Measurements from ENCODE around the gene CLSTN2.

DNA sequence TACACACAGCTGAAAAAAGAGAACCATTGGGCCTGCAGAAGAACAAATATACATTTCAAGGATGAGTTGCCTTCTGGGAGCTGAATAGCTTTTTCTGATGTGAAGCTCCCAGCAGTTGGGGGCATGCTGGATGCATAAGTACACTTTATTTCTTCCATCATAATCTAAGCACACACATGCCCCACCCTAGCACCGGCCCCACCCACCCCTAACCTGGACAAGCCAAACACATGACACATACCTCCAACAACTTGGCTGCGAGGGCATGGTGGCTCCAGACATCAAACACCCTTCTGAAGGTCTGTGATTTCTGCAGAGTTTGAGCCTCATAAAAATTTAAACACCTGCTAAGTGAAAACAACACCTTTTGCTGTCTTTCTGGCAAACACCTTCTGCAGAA lies 435.7 kb downstream of the CLSTN2 start:
- TF ChIP-seq POLR2A (IDR thresholded peaks at IDR 0.05; ENCODE audit: control extremely low read depth in 1 of 2, low read depth in 2 of 2, low read length in 2 of 2) (no peak), CHD2 (IDR thresholded peaks at IDR 0.05; ENCODE audit: low read length) (no peak), MAX (IDR thresholded peaks at IDR 0.05) (no peak), GABPA (IDR thresholded peaks at IDR 0.05; ENCODE audit: borderline replicate concordance, insufficient read depth, low read length) (no peak), SIN3A (conservative IDR thresholded peaks at IDR 0.05 in 1 of 2, IDR thresholded peaks at IDR 0.05 in 1 of 2; ENCODE audit: low read depth in 1 of 2, low read length in 2 of 2) (no peak)
- TF ChIP-seq, protein P1, sequence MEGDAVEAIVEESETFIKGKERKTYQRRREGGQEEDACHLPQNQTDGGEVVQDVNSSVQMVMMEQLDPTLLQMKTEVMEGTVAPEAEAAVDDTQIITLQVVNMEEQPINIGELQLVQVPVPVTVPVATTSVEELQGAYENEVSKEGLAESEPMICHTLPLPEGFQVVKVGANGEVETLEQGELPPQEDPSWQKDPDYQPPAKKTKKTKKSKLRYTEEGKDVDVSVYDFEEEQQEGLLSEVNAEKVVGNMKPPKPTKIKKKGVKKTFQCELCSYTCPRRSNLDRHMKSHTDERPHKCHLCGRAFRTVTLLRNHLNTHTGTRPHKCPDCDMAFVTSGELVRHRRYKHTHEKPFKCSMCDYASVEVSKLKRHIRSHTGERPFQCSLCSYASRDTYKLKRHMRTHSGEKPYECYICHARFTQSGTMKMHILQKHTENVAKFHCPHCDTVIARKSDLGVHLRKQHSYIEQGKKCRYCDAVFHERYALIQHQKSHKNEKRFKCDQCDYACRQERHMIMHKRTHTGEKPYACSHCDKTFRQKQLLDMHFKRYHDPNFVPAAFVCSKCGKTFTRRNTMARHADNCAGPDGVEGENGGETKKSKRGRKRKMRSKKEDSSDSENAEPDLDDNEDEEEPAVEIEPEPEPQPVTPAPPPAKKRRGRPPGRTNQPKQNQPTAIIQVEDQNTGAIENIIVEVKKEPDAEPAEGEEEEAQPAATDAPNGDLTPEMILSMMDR (IDR thresholded peaks at IDR 0.05; ENCODE audit: control extremely low read depth in 1 of 3, insufficient read depth in 1 of 3, low read depth in 1 of 3, low read length in 3 of 3), result no peak

Measured in H1 (cell line).